DMS 273 (cell line): ENCODE measurements around the gene CPT1C.
A peak's percentile ranks its signal among the peaks of the same experiment; 100 is the strongest.

Source experiments
- DNase-seq: peaks from one replicate; lab custom pipeline; 2025; ENCODE audit not compliant: unreplicated experiment; lab: John Stamatoyannopoulos, UW

CPT1C gene

GRCh38 chr19:49660338-49660961 is 30.5 kb upstream of the CPT1C start:
- DNase-seq: no peak

GRCh38 chr19:49662011-49662410 is 28.9 kb upstream of the CPT1C start:
- DNase-seq: no peak

- DNase-seq: no peak
These were observed 27.7 kb upstream of the CPT1C start for GRCh38 chr19:49663224-49663623.

- peak; percentile 93 for DNase-seq
These were observed 26.5 kb upstream of the CPT1C start for GRCh38 chr19:49664171-49665035.

GRCh38 chr19:49665036-49665350 is 25.9 kb upstream of the CPT1C start:
- no peak for DNase-seq

- peak; percentile 99 for DNase-seq
These were observed 25.4 kb upstream of the CPT1C start, which contains the start of the genes BCL2L12 and IRF3 for GRCh38 chr19:49665351-49666119. Gene BCL2L12, plus strand, starts transcription at chr19:49665933. Its CDS starts 760 bp downstream, at chr19:49666693. Gene IRF3, minus strand, starts transcription at chr19:49665857. Its CDS starts 1,019 bp downstream, at chr19:49664838.

- peak; percentile 85 for DNase-seq
These were observed 24.8 kb upstream of the CPT1C start for GRCh38 chr19:49666120-49666444.

GRCh38 chr19:49667473-49667872 is 23.4 kb upstream of the CPT1C start:
- DNase-seq: no peak

- DNase-seq: no peak
These were observed 21.4 kb upstream of the CPT1C start for GRCh38 chr19:49669516-49669915.

- peak; percentile 89 for DNase-seq
These were observed 18.6 kb upstream of the CPT1C start for GRCh38 chr19:49672131-49672919.

- peak; percentile 96 for DNase-seq
These were observed 14.7 kb upstream of the CPT1C start for GRCh38 chr19:49676136-49676783.

- DNase-seq: peak; percentile 100
These were observed 14.1 kb upstream of the CPT1C start for GRCh38 chr19:49676784-49677230.

- DNase-seq: peak; percentile 86
These were observed 13.6 kb upstream of the CPT1C start, which contains the start of gene PRMT1 for GRCh38 chr19:49677231-49677900. Gene PRMT1, plus strand, starts transcription at chr19:49677271. Its CDS starts 10 bp downstream, at chr19:49677281.

- peak; percentile 95 for DNase-seq
These were observed 12.8 kb upstream of the CPT1C start for GRCh38 chr19:49677901-49678674.

- peak; percentile 64 for DNase-seq
These were observed 11.7 kb upstream of the CPT1C start for GRCh38 chr19:49678985-49679770.

GRCh38 chr19:49679771-49680413 is 11.0 kb upstream of the CPT1C start:
- DNase-seq: peak; percentile 58
